DMS53 treated with DMSO at 0.1 percent for 48 hours (cell line): ENCODE measurements around the gene CTNND2.

Source experiments
- DNase-seq: peaks from one replicate; lab custom pipeline; 2025; ENCODE audit not compliant: unreplicated experiment; lab: John Stamatoyannopoulos, UW

The CTNND2 gene, protein sequence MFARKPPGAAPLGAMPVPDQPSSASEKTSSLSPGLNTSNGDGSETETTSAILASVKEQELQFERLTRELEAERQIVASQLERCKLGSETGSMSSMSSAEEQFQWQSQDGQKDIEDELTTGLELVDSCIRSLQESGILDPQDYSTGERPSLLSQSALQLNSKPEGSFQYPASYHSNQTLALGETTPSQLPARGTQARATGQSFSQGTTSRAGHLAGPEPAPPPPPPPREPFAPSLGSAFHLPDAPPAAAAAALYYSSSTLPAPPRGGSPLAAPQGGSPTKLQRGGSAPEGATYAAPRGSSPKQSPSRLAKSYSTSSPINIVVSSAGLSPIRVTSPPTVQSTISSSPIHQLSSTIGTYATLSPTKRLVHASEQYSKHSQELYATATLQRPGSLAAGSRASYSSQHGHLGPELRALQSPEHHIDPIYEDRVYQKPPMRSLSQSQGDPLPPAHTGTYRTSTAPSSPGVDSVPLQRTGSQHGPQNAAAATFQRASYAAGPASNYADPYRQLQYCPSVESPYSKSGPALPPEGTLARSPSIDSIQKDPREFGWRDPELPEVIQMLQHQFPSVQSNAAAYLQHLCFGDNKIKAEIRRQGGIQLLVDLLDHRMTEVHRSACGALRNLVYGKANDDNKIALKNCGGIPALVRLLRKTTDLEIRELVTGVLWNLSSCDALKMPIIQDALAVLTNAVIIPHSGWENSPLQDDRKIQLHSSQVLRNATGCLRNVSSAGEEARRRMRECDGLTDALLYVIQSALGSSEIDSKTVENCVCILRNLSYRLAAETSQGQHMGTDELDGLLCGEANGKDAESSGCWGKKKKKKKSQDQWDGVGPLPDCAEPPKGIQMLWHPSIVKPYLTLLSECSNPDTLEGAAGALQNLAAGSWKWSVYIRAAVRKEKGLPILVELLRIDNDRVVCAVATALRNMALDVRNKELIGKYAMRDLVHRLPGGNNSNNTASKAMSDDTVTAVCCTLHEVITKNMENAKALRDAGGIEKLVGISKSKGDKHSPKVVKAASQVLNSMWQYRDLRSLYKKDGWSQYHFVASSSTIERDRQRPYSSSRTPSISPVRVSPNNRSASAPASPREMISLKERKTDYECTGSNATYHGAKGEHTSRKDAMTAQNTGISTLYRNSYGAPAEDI (N-terminal part only)

GRCh38 chr5:11904265-11904906, at the start of gene CTNND2:
Gene CTNND2, minus strand, starts transcription at chr5:11904446. Its CDS starts 593 bp downstream, at chr5:11903853.
- peak; percentile 61 for DNase-seq

DNA sequence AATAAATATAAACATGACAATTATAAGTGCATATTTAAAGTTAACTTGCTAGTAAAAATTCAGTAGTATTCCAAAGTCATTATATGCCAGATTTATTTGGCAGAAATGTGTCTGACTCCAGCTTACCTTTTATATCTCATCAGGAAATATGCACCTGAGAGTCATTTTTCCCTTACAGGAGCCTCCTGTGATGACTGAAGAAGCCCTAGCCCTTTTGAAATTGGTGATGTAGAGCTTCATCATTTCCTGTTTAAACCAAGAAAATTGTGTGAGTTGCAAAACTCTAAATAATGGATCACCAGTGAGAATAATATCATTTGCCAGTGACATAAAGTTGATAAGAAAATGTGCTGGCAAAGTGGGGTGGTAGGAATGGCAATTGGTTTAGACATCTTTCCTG, 42.1 kb upstream of the CTNND2 start:
- no peak for DNase-seq

- DNase-seq = no peak
Observed at GRCh38 chr5:11941566-11941965, 37.3 kb upstream of the CTNND2 start.

GRCh38 chr5:11931638-11932037, 27.4 kb upstream of the CTNND2 start:
- DNase-seq = no peak

DNA sequence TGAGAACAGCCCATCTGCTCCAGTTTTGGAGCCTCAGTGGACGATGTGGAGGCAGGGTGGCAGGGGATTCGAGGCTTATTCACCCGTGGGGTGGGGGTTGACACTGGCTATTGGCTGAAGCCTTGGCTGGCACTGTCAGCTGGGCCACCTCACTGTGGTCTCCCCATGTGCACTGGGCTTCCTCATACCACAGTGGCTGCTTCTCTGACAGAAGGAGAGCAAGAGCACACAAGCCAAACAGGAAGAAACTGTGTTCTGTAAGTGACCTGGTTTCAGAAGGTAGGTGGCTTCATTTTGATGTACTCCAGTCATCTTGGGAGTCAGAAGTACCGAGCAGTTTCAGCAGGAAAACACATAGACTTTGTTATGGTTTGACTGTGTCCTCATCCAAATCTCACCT, 24.7 kb upstream of the CTNND2 start:
- DNase-seq = no peak

DNA sequence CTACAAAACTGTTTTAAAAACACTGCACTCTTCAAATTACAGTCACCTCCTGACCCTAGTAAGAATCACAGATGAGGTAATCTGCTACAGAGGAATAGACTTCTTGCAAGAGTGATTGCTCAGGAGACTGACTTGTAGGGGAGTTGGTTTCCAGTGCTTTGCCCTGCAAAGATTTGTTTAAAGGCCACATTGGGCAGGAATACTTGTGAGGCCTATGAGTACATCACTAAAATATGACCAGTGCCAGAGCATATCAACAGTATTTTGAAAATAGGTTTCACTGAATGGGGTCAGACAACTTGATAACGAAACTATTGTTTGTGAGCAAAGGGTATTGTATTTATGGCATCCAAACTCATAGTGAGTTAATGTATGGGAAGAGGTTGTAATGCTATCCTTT, 21.5 kb upstream of the CTNND2 start:
- no peak for DNase-seq

- no peak for DNase-seq
Observed at GRCh38 chr5:11922394-11922793, 18.1 kb upstream of the CTNND2 start.

DNA sequence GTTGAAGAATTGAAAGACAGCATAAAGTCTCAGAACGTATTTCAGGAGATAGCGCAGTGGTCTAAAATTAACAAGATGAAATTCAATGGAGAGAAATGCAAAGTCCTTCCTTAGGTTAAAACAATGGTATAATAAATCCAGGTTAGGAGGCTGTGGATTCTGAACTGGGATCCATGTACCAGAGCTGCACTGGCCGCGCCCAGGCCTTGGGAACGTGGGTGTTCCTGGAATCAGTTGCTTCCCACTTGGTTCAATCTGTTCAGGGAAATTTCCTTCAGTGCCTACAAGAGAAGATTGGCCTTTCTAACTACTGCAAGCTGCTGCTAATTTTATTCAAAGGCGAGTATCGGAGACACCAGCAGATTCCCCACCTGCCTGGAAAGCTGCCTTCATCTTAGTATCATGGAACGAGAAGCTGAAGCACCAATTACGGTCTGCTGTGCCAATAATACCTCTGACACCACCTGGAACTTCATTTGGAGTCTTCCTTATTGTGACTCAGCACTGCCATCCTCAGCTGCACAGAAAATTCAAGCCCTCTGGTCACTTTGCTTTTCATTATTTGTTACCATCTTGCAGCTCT, 14.3 kb upstream of the CTNND2 start:
- no peak for DNase-seq

DNA sequence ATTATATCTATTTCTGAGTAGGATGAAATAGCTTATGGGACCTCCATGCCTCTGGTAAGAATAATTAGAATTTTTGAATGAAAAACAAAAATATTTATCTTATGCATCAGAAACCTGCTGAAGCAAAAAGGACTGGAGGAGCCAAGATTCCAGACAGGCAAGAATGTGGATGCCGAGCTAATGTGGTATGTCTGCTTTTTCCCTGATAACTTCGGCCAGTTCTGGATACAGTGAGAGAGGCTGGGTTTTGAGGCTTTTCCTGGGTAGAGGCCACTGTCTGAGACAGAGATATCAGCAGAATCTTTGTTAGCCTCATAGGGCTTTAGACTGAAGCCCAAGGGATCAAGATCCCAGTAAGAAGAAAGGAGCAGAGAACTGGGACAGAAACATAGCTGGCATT, 5.2 kb upstream of the CTNND2 start:
- DNase-seq = no peak

DNA sequence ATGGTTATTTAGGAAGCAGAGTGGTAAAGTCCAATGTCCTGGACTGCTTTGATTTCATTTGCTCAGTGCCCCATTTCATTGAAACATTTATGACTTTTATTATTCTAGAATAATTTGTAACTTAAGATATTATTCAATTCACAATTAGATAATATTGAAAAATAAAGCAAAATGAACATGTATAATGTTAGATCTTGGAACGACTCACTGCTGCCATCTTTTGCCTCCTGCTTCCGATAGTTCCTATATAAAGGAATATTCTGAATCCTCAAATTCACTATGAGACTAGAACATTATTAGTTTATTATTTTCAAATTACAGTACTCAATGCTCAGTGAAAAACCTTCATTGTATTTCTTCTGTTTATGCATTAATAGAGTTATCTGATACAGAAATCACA, 2.3 kb upstream of the CTNND2 start:
- no peak for DNase-seq

DNA sequence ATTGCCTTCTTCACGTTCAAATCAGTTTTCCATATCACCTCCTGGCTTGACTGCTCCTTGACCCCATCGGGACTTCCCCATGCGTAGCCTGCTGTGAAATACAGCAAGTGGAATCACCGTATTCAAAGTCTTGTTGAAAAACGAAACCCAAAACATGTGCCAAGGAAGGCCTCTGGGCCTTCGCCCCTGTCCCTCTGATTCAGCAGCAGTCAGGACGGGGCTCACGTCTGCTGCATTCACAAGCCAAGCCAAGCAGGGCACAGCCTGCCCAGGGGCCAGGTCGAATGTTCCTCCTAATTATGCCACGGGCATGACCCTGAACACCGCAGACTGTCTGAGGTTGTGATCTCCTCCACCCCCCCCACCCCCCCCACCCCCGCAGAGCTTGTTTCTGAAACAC, 960 bp upstream of the CTNND2 start:
- DNase-seq = no peak

DNA sequence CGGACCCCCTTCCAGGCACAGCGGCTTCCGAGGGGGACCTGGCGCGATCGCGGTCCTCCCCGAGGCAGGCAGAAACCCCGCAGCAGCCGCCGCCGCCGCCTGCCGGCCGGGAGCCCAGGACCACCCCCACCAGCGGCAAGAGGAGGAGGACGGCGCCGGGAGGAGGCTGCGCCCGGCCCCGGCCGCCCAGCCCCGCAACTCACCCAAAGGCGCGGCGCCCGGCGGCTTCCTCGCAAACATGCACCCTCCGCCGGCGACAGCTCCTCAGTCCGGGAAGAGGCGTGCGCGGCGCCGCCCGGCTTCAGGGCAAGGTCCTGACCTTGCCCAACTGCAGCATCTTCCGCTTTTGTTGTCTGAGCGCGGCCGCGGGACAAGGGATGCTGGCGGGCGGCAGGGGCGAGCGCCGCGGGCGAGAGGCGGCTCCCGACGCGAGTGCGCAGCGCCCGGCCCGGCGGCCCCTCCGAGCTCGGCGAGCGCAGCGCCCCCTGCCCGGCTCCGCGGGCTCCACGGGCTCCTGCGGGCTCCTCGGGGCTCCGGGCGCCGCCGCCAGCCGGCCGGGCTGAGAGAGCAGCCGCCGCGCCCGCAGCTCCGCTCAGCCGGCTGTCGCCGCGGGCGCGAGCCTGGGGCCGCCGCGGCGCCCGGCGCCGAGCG, 507 bp downstream of the CTNND2 start:
- DNase-seq = peak; percentile 61

DNA sequence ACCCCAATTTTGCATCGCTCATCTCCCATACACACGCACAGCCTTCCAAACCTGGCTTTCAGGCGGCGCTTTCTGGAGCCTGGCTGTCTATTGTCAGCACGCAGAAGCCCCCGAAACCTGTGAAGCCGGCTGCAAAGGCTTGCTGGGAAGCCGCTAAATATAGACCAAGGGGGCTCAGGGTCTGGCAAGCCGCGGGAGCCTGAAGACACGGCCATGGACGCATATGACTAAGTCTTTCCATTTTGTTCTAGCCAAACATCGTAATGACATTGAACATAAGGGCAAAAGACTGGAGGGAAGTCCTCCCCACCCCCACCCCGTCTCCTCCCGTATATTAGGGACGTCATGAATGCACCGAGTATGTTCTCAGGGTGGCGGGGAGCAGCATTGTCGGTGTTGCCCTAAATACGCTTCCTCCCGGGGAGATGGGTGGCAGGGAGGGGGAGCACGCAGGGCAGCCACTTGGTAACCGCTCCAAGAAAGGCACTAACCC, 1.1 kb downstream of the CTNND2 start:
- no peak for DNase-seq

- DNase-seq = no peak
Observed at GRCh38 chr5:11902201-11902619, 2.0 kb downstream of the CTNND2 start.

DNA sequence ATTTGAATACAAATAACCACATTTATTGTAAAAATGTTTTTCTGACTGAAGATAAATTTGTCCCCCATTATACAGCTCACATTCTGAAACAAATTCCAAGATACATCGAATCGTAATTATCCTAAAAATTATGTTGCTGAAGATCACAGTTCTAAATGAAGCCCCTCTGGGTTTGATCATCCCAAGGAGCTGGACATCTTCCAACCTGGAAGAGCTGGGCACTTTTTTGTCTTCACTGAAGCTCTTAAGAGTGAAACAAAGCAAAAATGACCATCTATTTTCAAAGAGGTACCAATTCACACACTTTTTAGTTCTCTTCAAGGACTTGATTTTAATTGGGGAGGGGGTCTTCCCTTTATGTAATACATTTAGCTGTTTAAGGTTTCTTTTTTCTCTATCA, 5.5 kb downstream of the CTNND2 start:
- DNase-seq = no peak

DNA sequence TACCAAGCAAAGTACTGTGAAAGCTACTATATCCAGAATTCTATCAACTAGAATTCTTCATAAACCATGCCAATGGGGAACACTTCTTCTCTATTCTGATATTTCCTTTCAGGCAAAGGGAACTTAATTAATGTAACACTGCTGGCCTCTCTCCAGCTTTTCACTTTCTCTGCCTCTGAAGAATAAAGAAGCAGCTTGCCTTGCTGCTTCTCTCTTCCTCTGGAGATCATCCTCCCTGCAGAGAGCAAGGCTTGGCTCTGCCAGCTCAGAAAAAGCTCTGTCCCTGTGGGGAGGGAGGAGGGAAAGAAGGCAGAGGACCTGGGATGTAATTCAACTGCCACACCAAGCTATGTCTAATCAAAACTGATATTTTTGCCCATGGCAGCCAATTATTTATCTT, 6.5 kb downstream of the CTNND2 start:
- no peak for DNase-seq

DNA sequence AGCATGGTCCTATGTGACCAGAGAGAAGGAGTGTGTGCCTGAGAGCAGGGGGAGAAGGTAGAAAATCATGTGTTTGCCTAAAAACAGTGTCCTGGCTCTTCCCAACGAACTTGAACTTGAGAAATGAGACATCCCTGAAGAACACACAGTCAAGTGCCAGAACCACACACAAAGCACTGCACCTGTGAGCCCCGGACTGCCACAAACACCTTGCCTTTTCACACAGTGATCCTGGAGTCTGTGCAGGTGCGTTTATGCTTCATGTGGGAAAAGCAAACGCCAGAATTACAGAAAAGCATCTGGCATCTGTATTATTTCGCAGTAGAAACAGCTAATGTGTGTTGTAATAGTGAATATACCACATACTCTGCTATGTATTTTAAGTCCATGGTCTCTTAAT, 9.3 kb downstream of the CTNND2 start:
- no peak for DNase-seq

DNA sequence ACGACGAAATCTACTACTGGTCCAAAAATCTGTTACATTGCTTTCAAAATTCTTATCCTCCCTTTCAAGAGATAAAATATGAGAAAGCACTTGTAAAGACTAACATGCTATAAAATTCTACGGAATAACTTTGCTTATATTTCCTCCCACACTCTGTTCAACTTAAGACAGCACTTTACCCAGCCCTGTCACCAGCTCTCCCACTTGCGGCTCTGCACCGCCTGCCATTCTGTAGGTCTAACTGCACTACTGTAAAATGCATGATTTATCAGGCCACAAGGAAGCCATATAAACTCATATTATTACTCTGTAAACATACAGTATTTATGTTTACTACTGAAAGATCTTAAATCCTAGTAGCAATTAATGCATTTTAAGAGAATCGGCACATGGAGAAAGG, 11.4 kb downstream of the CTNND2 start:
- DNase-seq = no peak

GRCh38 chr5:11890777-11891176, 13.5 kb downstream of the CTNND2 start:
- DNase-seq = no peak

DNA sequence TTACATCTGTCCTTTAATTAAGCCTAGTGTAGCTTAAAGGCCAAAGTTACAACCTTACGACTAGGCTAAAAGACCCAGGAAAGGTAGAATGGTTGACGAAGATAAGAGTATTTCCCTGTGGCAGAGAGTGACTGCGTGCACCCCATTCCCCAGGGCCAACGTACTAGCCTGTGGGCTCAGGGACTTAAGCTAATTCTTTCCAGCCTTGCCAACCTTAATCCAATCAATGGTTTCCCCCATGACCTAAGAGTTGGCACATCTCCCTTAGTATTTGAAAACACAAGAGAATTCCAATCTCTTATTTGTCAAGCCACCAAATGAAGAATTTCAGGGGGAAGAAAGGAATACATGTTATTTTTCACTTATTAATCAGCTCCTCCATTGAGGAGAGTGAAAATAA, 16.0 kb downstream of the CTNND2 start:
- DNase-seq = no peak
